Measurements from ENCODE around the gene TTLL11.

DNA sequence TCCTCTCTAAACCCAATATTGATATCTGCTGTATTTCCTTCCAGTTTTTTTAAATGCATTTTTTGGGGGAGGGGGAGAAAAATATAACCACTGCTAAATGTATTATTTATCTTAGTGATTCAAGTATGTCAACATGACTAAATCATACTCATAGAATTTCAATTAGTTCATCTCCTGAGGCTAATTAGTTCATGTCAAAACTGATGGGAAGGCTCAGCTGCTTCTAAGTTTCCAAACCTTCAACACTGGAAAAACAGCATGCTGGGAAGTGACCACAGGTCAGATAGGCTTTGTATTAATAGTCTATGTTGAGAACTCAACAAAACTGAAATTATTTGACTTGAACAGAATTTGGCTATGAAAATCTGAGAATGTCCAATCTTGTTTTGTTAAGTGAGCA is 118.7 kb downstream of the TTLL11 start:
- TF ChIP-seq, protein P1, sequence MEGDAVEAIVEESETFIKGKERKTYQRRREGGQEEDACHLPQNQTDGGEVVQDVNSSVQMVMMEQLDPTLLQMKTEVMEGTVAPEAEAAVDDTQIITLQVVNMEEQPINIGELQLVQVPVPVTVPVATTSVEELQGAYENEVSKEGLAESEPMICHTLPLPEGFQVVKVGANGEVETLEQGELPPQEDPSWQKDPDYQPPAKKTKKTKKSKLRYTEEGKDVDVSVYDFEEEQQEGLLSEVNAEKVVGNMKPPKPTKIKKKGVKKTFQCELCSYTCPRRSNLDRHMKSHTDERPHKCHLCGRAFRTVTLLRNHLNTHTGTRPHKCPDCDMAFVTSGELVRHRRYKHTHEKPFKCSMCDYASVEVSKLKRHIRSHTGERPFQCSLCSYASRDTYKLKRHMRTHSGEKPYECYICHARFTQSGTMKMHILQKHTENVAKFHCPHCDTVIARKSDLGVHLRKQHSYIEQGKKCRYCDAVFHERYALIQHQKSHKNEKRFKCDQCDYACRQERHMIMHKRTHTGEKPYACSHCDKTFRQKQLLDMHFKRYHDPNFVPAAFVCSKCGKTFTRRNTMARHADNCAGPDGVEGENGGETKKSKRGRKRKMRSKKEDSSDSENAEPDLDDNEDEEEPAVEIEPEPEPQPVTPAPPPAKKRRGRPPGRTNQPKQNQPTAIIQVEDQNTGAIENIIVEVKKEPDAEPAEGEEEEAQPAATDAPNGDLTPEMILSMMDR (conservative IDR thresholded peaks at IDR 0.05; ENCODE audit: low read length) = no peak
- TF ChIP-seq EZH2phosphoT487 (IDR thresholded peaks at IDR 0.05; ENCODE audit: borderline replicate concordance) = no peak

All from Loucy (cell line).